NOMO-1 treated with DMSO at 0.1 percent for 48 hours (cell line): ENCODE measurements around the gene CREM.
A peak's percentile ranks its signal among the peaks of the same experiment; 100 is the strongest.
"Not testable (repeated sequence)": the region's sequence is repeated elsewhere in the genome, so short reads cannot be mapped to it uniquely, and the experiment has no call there.

Source experiments
- DNase-seq: peaks from one replicate; lab custom pipeline; 2025; ENCODE audit not compliant: unreplicated experiment; lab: John Stamatoyannopoulos, UW

Gene CREM

GRCh38 chr10:35126530-35127288 lies at the start of gene CREM:
Gene CREM, plus strand, starts transcription at chr10:35126846. Its CDS starts 10,990 bp downstream, at chr10:35137836.
- peak; percentile 95 for DNase-seq

GRCh38 chr10:35079265-35079664 lies 47.4 kb upstream of the CREM start:
- no peak for DNase-seq

- no peak for DNase-seq
Observed at GRCh38 chr10:35079763-35080162, 46.9 kb upstream of the CREM start.

- not testable (repeated sequence) for DNase-seq
Observed at GRCh38 chr10:35080261-35080660, 46.4 kb upstream of the CREM start.

- no peak for DNase-seq
Observed at GRCh38 chr10:35083242-35083641, 43.4 kb upstream of the CREM start.

GRCh38 chr10:35089611-35090161 lies 37.0 kb upstream of the CREM start:
- peak; percentile 17 for DNase-seq

GRCh38 chr10:35090162-35090954 lies 36.3 kb upstream of the CREM start, which contains the start of gene CUL2:
Gene CUL2, minus strand, starts transcription at chr10:35090341. Its CDS starts 19,024 bp downstream, at chr10:35071317.
- peak; percentile 79 for DNase-seq

- DNase-seq = no peak
Observed at GRCh38 chr10:35091994-35092790, 34.5 kb upstream of the CREM start.

- DNase-seq = peak; percentile 25
Observed at GRCh38 chr10:35092851-35093250, 33.8 kb upstream of the CREM start.

- no peak for DNase-seq
Observed at GRCh38 chr10:35096312-35096711, 30.3 kb upstream of the CREM start.

- DNase-seq = no peak
Observed at GRCh38 chr10:35097510-35097909, 29.1 kb upstream of the CREM start.

- no peak for DNase-seq
Observed at GRCh38 chr10:35103882-35104281, 22.8 kb upstream of the CREM start.

GRCh38 chr10:35112571-35112970 lies 14.1 kb upstream of the CREM start:
- no peak for DNase-seq

GRCh38 chr10:35119378-35119777 lies 7.3 kb upstream of the CREM start:
- DNase-seq = no peak

- no peak for DNase-seq
Observed at GRCh38 chr10:35124540-35124939, 2.1 kb upstream of the CREM start.

- DNase-seq = no peak
Observed at GRCh38 chr10:35126062-35126529, 550 bp upstream of the CREM start.

- DNase-seq = no peak
Observed at GRCh38 chr10:35127289-35127891, 744 bp downstream of the CREM start.

GRCh38 chr10:35129185-35129674 lies 2.6 kb downstream of the CREM start:
- no peak for DNase-seq

- no peak for DNase-seq
Observed at GRCh38 chr10:35130663-35131062, 4.0 kb downstream of the CREM start.

GRCh38 chr10:35132727-35133126 lies 6.1 kb downstream of the CREM start:
- no peak for DNase-seq
